Mammary epithelial cell (primary cell): Measurements from ENCODE around the gene C1QTNF9.

Experiments
- EZH2 ChIP-seq: IDR thresholded peaks from 2 replicates; pipeline ENCODE4 v1.6.1; 2012; ENCODE audit warnings: low read length, inconsistent platforms, borderline replicate concordance
- TF ChIP-seq, protein P1 (sequence below), 2 donors: IDR thresholded peaks in 1 of 2; conservative IDR thresholded peaks in 1 of 2; 2 replicates each; pipeline ENCODE4 v1.5.1; 2011 to 2012; ENCODE audit warnings: inconsistent platforms in 2 of 2, low read length in 2 of 2, mild to moderate bottlenecking in 2 of 2, control low read depth in 1 of 2, low read depth in 1 of 2; ENCODE audit not compliant: insufficient read depth in 1 of 2; ENCODE audit errors: extremely low read depth in 1 of 2

DNA sequence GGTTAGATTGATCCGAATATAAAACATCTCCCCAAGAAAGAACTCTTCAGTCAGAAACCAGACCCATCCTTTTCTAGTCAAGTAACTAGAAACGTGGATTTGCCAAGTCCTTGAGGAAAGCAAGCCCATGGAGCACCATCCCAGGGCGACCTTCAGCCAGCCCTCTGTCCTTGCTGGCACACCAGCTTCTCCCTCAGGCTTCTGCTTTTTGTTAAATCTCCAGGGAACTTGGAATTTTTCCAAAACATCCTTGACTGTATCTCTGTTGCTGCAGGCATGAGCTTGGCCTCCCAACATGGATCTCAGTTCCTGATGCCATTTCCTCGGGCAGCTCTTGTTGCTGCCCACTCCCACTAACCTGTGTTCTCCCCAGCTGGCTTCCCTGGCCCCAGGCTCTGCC lies 27.1 kb upstream of the C1QTNF9 start:
- TF ChIP-seq, protein P1, sequence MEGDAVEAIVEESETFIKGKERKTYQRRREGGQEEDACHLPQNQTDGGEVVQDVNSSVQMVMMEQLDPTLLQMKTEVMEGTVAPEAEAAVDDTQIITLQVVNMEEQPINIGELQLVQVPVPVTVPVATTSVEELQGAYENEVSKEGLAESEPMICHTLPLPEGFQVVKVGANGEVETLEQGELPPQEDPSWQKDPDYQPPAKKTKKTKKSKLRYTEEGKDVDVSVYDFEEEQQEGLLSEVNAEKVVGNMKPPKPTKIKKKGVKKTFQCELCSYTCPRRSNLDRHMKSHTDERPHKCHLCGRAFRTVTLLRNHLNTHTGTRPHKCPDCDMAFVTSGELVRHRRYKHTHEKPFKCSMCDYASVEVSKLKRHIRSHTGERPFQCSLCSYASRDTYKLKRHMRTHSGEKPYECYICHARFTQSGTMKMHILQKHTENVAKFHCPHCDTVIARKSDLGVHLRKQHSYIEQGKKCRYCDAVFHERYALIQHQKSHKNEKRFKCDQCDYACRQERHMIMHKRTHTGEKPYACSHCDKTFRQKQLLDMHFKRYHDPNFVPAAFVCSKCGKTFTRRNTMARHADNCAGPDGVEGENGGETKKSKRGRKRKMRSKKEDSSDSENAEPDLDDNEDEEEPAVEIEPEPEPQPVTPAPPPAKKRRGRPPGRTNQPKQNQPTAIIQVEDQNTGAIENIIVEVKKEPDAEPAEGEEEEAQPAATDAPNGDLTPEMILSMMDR (conservative IDR thresholded peaks at IDR 0.05 in 1 of 2, IDR thresholded peaks at IDR 0.05 in 1 of 2; ENCODE audit: extremely low read depth in 1 of 2, insufficient read depth in 1 of 2, low read depth in 1 of 2, low read length in 2 of 2) = no peak
- no peak for TF ChIP-seq EZH2
